Measurements from ENCODE around the gene SIAH3.
"Not testable (repeated sequence)": the region's sequence is repeated elsewhere in the genome, so short reads cannot be mapped to it uniquely, and the experiment has no call there.

SIAH3 gene

GRCh38 chr13:45782327-45783045 is 69.1 kb downstream of the SIAH3 start:
- no peak for DNase-seq (ENCODE audit: low read depth)

DNA sequence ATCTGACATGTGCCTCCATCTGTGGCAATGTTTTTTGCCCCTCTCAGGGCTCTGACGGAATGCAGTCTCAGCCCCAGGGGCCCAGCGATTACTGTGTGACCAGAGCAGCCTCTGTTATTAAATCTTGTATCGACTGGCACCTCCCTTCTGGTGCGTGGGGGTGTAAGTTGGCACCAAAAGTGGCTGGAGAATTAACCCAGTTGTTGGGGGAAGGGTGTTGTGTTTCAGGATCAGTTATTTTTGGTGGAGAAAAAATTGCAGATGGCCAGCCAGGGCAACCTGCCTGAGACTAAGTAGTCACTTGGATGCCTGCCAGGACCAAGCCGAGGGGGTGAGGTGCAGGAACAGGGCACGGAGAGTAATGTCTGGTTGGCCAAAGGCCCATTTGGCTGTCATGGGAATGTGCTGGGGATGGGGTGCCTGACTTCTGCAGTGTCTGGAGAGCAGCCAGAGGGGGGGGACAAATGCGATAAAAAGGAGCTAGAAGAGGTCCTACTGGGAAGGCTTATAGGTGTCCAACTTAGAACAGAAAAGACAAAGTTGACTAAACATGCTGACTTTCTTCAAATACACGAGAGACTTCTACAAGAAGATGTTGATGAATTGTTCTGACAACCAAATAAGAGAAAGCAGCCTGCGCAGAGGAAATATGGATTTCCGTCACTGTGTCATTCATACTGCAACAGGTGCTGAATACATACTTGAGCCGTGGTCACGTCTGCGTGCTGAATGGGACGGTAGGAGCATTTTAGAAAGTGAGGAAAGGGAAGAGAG is 69.8 kb downstream of the SIAH3 start:
- DNase-seq (ENCODE audit: low read depth), result no peak

- DNase-seq (ENCODE audit: low read depth), result no peak
Observed at GRCh38 chr13:45779901-45780300, 71.7 kb downstream of the SIAH3 start.

DNA sequence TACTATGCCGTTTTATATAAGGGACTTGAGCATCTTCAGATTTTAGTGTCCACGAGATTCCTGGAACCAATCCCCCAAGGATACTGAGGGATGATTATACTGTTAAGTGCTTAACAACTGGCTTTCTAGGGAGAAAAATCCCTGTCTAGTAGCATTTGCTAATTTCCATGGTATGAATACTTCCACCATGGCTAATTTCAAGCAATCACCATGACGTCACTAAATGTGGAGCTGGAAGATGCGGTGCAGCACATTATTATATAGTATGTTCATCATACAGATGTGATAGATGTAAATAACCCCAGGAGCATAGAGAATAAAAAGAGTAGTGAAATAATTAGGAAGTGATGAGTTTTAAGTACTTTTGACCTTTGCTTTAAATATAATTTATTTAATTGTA is 72.7 kb downstream of the SIAH3 start:
- DNase-seq (ENCODE audit: low read depth), result no peak

DNA sequence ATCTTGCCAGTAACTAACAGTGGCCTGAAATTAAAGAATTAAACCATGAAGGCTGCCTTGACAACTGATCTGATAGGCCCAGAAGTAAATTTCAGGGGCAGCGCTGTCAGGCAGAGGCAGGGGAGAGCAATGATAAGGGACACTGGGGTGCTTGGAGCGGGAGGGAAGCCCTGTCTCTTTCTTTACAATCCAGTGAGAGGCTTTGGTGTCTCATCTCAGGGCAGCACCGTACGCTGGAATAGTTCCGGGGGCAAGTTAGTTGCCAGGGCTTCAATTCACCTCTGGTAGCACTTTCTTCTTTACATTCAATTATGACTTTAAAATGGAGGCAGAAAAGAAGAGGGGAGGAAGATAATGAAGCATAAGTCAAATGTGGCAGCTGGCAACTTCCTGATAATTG is 74.8 kb downstream of the SIAH3 start:
- no peak for DNase-seq (ENCODE audit: low read depth)

- no peak for DNase-seq (ENCODE audit: low read depth)
Observed at GRCh38 chr13:45775401-45775963, 76.1 kb downstream of the SIAH3 start.

DNA sequence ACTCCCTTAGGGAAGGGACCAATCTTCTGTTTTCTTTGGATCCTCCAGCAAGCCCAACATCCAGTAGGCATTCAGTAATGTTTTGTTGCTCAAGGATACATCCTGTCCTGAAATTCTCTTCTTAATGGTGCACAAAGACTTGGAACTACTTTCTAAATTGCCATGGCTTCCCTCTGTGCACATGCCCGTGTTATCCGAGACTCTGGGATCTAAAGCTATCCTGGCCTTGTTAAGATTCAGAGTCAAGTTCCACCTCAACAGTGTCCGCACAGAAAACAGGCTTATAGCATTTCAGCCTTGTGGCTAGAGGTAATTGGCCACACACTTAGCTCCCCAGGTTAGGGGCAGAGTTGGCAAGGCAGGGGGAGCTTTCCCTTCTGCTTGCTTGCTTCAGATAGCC is 77.6 kb downstream of the SIAH3 start:
- no peak for DNase-seq (ENCODE audit: low read depth)

DNA sequence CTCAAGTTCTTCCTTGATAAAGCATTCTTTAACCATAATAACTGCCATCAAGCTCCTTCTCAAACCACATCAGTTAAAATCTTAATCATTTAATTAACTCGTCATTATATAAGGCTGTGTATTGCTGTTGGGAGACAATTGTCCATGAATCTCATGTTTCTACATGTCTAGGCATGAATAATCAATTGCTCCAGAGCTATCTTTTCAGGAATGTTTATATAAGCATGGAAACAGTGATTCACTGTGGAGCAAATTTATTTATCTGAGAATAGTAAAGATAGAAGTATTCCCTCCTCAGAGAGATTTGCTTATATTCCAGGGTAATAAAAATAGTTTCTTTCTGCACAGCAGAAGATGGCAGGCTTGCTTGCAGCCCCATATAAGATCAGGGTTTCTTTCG is 78.3 kb downstream of the SIAH3 start:
- no peak for DNase-seq (ENCODE audit: low read depth)

DNA sequence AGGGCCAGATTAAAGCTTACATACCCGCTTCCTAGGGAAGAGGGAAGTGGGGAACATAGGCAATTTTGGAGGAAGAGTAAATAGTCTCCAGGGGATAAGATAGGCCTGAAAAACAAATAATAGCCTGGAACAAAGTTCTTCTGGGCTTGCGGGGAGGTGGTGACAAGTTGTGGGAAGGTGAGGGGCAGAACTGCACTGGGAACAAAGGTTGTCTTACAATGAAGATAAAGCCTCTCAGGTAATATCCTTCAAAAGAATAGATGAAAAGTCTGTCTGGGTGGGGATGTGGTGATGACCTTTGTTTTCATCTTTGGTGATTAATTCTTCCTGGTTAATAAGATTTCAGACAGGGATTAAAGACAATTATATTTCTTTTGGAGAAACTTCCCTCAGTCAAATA is 80.7 kb downstream of the SIAH3 start:
- no peak for DNase-seq (ENCODE audit: low read depth)

DNA sequence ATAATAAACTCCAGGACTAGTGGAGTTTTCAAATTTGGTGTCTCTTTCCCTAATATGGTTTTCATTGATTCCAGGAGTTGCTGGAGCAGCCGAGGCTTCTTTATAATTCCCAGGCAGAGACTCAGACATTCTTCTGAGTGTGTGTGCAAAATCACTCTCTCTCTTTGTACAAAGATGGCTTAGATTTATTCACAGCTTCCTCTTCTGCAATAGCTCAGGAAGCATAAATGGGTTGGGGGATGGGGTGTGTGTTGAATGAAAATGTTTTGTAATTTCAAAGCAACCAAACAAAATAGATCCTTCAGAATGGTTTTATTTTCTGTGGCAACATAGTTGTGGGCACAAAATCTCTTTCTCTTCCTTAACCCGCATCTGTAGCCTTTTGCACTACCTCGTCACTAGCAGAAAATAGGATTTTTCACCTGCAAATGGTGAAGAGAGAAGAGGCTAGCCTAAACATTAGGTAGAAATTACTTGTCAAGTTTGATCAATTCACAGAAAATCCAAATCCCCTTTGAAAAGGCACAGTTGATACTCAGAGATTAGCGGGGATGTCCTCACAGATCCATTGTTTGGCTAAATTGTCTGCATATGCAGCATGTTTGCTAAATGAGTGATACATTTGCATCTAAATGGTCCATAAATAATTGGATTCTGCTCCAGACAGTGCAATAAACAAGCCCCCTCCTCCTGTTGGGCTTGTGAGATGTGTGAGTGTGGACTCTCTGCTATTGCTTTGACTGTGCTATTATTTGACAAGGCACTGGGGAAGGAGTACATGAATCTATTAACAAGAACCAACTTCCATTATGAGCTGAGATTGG is 82.7 kb downstream of the SIAH3 start:
- DNase-seq (ENCODE audit: low read depth), result no peak

GRCh38 chr13:45765464-45765863 is 86.1 kb downstream of the SIAH3 start:
- DNase-seq (ENCODE audit: low read depth), result no peak

DNA sequence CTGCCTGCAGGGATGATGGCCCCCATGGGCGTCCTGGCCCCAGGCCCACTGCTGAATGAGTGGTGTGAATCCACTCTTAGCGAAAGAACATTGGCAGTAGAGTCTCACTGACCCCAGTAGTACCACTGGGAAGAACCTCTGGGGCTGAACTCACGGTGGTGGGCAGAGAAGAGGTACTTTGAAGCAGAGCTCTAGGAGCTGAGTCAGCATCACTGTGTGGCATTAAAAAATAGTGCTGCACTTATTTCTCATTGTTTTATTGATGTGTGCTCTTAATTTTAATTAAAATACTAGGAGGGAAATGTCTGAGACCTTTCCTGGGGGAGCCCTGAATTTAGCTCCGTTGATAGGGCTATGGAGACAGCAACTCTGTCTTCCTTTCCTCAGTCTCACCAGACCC is 88.1 kb downstream of the SIAH3 start:
- no peak for DNase-seq (ENCODE audit: low read depth)

- not testable (repeated sequence) for DNase-seq (ENCODE audit: low read depth)
Observed at GRCh38 chr13:45757589-45757988, 94.0 kb downstream of the SIAH3 start.

DNA sequence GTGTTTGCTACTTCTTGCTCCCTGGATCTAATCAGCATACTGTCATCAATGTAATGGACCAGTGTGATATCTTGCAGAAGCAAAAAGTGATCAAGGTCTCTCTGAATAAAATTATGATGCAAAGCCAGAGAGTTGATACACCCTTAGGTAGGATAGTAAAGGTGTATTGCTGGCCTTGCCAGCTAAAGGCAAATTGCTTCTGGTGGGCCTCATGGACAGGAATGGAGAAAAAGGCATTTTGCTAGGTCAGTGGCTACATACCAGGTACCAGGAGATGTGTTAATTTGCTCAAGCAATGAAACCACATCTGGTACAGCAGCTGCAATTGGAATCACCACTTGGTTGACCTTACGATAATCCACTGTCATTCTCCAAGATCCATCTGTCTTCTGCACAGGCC is 95.1 kb downstream of the SIAH3 start:
- DNase-seq (ENCODE audit: low read depth), result not testable (repeated sequence)

DNA sequence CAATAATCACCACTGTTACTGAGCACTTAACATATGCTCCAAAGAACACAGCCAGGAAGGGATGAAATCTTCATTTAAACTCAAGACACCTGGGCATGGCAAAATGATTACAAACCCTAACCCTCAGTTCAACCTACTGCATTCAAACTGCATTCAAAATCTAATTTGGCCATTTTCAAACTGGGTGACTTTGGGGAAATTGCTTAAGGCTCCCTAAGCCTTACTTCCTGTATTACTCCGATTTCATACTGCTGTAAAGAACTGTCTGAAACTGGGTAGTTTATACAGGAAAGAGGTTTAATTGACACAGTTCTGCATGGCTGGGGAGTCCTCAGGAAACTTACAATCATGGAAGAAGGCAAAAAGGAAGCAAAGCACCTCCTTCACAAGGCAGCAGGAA is 99.0 kb downstream of the SIAH3 start:
- DNase-seq (ENCODE audit: low read depth), result no peak

DNA sequence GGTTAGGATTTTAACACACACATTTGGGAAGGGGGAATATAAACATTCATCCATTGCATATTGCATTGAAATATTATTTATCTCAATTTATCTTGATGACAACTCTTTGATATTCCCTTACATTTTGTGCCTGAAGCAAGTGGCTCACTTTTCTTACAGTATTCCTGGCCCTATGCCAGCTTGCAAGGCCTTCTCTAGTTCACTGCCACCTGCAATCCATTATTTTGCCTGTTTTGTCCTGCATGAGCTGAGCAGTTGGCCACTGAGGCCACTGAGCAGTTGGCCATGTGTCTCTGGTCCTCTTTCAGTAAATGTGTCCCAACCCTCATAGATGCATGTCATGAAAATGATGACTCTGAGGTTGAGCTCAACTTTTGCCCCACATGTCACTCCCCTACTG is 99.7 kb downstream of the SIAH3 start:
- DNase-seq (ENCODE audit: low read depth), result no peak

DNA sequence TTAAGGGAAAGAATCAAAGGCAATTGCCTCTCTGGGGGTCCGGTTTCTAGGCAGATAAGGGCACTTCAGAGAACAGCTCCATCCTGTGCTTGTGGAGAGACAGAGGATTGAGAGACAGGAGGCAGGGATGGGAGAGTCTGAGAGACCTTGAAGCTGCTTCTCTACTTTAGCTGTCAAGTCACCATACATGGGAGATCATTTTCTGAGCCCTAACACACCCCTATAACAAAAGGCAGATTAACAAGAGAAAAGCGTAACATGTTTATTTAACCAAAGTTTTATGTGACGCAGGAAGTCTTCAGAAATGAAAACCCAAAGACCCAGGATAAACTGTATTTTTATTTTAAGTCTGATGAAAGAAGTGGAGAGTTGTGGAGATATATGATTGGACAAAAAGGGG is 101.0 kb downstream of the SIAH3 start:
- no peak for DNase-seq (ENCODE audit: low read depth)

GRCh38 chr13:45748941-45749759 is 102.4 kb downstream of the SIAH3 start:
- no peak for DNase-seq (ENCODE audit: low read depth)

DNA sequence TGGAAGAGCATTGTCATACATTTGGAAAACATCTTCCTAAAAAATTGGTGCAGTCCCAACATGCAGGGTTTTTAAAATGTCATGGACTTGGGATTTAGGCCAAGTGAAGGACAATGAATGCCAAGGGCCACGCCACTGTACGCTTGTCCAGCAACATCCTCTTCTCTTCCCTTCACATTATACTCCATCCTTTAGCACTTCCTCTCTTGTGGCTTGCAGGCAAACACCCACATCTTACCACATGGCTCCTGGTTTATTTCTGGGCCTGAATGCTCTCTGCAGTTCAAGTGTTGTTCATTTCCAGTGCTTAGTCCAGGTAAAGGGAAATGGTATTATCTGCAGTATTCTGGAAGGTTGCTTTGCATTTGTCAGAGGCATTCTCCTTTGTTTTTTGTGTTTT is 104.5 kb downstream of the SIAH3 start:
- DNase-seq (ENCODE audit: low read depth), result no peak

- DNase-seq (ENCODE audit: low read depth), result no peak
Observed at GRCh38 chr13:45744979-45745378, 106.6 kb downstream of the SIAH3 start.

DNA sequence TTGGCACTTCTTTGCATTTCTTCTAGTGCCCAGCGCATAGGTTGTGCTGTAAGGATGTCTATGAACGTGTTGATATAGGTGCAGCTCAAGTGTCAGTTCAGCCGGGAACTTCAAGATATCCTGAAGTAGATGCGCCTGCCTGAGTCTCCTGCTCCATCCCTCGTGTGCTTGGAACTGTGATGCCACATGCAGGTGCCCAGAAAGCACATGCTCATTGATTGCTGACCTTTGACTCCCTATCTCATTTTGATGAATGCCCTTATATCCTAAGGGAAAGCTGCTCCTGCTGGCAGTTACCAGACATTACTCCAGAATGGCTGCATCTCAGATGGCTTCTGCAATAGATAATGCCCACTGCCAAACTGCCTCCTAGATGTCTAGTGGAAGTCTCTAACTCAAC is 108.6 kb downstream of the SIAH3 start:
- no peak for DNase-seq (ENCODE audit: low read depth)

- DNase-seq (ENCODE audit: low read depth), result no peak
Observed at GRCh38 chr13:45737571-45738017, 114.0 kb downstream of the SIAH3 start.

Measured in GM04504 (cell line).